ENCODE data around the gene SGTA.
"Not testable (repeated sequence)": the region's sequence is repeated elsewhere in the genome, so short reads cannot be mapped to it uniquely, and the experiment has no call there.

The SGTA gene

DNA sequence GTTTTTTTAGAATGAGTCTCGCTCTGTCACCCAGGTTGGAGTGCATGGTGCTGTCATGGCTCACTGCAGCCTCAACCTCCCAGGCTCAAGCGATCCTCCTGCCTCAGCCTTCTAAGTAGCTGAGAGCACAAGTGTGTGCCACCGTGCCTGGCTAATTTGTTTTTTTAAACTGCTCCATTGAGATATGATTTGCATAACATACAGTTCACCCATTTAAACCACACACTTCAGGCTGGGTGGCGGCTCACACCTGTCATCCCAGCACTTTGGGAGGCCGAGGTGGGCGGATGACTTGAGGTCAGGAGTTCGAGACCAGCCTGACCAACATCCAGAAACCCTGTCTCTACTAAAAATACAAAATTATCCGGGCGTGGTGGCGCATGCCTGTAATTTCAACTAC, 9.6 kb upstream of the SGTA start:
- DNase-seq: not testable (repeated sequence)

- no peak for DNase-seq
Observed at GRCh38 chr19:2791876-2792275, 8.8 kb upstream of the SGTA start.

GRCh38 chr19:2791440-2791839, 8.4 kb upstream of the SGTA start:
- no peak for DNase-seq

DNA sequence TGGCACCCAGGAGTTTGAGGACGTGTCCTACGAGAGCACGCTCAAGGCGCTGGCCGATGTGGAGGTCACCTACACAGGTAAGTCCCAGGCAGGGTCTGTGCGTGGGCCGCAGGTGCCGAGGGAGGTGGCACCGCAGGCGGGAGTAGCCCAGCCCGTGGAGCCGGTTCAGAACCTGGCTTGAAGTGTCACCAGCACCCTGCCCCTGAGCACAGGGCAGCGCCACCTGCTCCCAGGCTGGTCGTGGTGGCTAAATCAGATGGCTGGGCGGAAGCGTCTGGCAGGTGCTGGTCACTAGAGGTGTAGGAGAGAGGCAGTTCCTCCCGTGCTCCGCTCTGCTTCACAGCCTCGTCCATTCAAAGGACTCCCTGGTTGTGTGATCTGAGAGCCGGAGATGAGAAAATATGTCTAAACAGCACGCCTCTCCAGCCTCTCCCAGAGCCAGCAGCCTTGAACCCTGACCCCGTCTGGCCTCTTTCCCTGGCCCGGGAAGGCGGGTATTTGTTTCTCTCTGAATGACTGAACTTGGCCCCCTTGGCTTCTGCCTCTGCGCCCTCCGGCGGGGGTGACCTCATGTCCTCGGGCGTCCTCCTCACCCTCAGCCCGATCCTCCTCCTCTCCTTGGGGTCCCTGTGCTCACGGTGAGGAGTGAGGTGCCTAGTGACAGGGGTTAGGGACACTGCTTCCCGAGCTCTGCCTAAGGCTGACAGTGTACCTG, 7.6 kb upstream of the SGTA start:
- no peak for DNase-seq

- no peak for DNase-seq
Observed at GRCh38 chr19:2790194-2790556, 7.1 kb upstream of the SGTA start.

GRCh38 chr19:2788237-2788636, 5.2 kb upstream of the SGTA start:
- DNase-seq: no peak

DNA sequence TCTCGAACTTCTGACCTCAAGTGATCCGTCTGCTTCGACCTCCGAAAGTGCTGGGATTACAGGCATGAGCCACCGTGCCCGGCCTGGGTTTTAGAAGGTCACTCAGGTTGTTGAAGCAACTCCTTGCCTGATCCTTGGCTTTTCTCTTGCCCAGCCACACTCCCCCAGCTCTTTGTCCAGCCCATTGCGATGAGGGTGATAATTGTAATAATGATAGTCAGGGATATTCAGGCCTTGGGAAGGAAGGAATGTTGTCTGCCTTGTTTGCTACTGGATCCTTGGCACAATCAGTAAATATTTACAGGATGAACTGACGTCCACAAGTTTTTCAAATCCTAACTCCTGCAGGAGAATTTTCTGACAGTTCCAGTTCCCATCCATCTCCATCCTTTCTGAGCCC, 4.0 kb upstream of the SGTA start:
- DNase-seq: no peak

GRCh38 chr19:2785244-2785997, 2.3 kb upstream of the SGTA start, which contains the start of gene THOP1:
TSS of gene THOP1 (plus strand) at chr19:2785503. CDS start at chr19:2785663, 160 bp downstream.
- DNase-seq: peak; percentile 99 to 100 (median 100)

GRCh38 chr19:2783781-2784145, 690 bp upstream of the SGTA start:
- DNase-seq: no peak

DNA sequence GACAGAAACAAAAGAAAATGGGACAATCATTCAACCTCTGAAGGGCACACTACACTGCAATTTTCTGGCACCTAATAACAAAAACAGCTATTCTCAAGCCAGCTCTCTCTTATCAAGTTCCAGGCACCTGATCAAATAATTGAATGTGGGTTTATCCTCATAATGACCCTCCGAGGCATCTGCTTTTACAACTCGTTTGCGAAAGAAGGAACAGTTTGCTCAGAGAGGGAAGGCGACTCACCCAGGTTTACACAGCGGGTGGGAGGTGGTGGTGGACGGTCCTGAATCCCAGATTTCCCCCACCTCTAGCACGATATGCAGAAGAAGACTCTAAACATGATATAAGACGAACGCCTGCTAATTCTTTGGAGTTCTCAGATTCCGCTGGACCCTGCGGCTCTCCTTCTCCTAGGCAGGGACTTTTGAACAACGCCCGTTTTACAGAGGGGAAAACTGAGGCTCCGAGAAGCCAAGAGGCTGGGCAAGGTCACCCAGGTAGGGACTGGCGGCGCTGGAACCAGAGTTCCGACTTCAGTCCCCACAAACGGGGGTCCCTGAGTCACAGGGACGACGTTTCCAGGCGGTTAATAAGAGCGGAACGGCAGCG, 641 bp downstream of the SGTA start:
- DNase-seq: peak in 1 of 3 experiments; percentile 43

DNA sequence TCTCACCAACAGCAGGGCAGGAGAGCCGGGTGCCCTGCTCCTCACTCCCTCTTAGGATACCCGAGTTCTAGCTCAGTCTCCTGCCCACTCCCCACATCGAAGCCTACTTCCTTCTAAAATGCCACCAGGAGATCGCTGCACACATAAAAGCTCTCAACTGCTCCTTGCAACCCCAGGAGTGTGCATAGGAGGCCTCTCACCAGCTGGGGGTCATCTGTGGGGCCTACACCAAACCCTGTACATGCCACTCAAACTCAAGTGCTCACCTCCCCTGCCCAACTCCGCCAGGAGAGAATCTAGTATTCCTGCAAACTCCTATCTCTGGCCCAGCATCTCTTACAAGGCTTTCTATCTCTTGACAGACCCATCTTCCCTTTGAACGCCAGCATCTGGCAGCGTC, 2.8 kb downstream of the SGTA start:
- no peak for DNase-seq

- DNase-seq: no peak
Observed at GRCh38 chr19:2779121-2779740, 3.8 kb downstream of the SGTA start.

- DNase-seq: no peak
Observed at GRCh38 chr19:2777952-2778683, 5.0 kb downstream of the SGTA start.

- no peak for DNase-seq
Observed at GRCh38 chr19:2775556-2776430, 7.3 kb downstream of the SGTA start.

- no peak for DNase-seq
Observed at GRCh38 chr19:2774953-2775555, 8.0 kb downstream of the SGTA start.

GRCh38 chr19:2774083-2774679, 8.9 kb downstream of the SGTA start:
- no peak for DNase-seq

- DNase-seq: no peak
Observed at GRCh38 chr19:2771786-2772674, 11.0 kb downstream of the SGTA start.

DNA sequence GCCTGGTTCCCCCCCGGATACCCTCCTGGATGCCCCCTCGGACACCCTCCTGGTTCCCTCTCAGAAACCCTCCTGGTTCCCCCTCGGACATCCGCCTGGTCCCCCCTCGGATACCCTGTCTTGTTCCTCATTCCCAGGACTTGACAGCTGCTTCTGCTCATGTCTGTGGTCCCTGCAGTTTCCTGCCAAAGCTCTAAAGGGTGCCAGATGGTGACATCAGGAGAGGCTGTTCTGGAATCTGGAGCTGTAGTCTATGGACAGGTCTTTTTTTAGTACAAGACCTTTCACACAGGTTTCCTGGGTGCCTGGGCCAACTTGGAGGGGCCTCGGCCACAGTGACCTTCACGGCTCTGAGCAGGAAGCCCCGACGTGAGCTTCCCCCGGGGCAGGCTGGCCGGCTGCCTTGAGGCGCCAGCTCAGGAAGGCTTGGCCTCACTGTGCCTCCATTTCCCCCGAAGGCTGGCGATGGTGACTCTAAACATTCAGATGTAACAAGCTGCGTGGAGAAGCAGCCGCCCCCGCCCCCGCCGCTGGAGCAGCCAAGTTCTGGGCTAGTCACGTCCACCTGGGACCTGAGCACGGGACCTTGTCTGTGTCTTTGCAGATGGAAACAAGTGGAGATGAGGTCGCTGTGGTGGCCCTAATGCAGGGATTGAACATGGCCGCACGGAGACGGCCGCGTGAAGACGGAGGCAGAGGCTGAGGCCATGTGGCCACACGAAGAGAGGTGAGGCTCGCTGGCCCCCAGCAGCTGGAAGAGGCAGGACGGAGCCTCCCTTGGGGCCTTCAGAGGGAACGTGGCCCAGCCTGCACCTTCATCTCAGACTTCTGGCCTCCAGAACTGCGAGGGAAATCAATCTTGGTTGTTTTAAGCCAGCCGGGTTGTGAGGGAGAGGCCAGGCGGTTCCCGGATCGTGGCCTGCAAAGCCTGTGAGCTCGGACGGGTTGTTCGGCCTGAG, 12.7 kb downstream of the SGTA start:
- DNase-seq: no peak

GRCh38 chr19:2769218-2769617, 13.9 kb downstream of the SGTA start:
- DNase-seq: no peak

Measured in NCI-H1417 (cell line).